GM23338 (cell line): Measurements from ENCODE around the gene ARID3A.

Source experiments
- EZH2 ChIP-seq: fragments of 200-600 bp; sonication (generic); IDR thresholded peaks from one replicate; pipeline ENCODE4 v1.8.0; 2017; ENCODE audit warnings: antibody characterized with exemption, mild to moderate bottlenecking, low read depth; ENCODE audit not compliant: unreplicated experiment
- EZH2phosphoT487 ChIP-seq: fragments of 200-600 bp; sonication (generic); IDR thresholded peaks from one replicate; pipeline ENCODE4 v1.8.1; 2018; ENCODE audit warnings: antibody characterized with exemption; ENCODE audit not compliant: unreplicated experiment
- JUNB ChIP-seq: IDR thresholded peaks from one replicate; pipeline ENCODE4 v1.6.1; 2016; ENCODE audit warnings: antibody characterized with exemption; ENCODE audit not compliant: unreplicated experiment
- POLR2AphosphoS5 ChIP-seq: IDR thresholded peaks from 2 replicates; pipeline ENCODE4 v1.6.1; 2016; ENCODE audit warnings: antibody characterized with exemption, low read depth
- ZNF114 ChIP-seq: fragments of 250-450 bp; sonication (Bioruptor Pico); IDR thresholded peaks from 2 replicates; pipeline ENCODE4 v1.5.0; 2020; ENCODE audit warnings: mild to moderate bottlenecking, moderate library complexity
- ZNF331 ChIP-seq: fragments of 250-450 bp; sonication (Bioruptor Pico); IDR thresholded peaks from 2 replicates; pipeline ENCODE4 v1.5.0; 2020; ENCODE audit warnings: low read depth, mild to moderate bottlenecking, moderate library complexity
- TF ChIP-seq, protein P1 (sequence below), 2 experiments: fragments of 200-600 bp in 1 of 2; sonication (generic) in 1 of 2; conservative IDR thresholded peaks; 2 replicates each; pipeline versions ENCODE4 v1.5.1 to v1.6.1; 2016 to 2017; ENCODE audit warnings: antibody characterized with exemption in 2 of 2, low read depth in 2 of 2, mild to moderate bottlenecking in 2 of 2, moderate library complexity in 1 of 2
- TF ChIP-seq, protein P2 (sequence below): IDR thresholded peaks from one replicate; pipeline ENCODE4 v1.6.1; 2018; ENCODE audit warnings: antibody characterized with exemption; ENCODE audit not compliant: unreplicated experiment
- TF ChIP-seq, protein P3 (sequence below): fragments of 250-450 bp; sonication (Bioruptor Pico); IDR thresholded peaks from 2 replicates; pipeline ENCODE4 v1.5.0; 2020; ENCODE audit warnings: mild to moderate bottlenecking, moderate library complexity

DNA sequence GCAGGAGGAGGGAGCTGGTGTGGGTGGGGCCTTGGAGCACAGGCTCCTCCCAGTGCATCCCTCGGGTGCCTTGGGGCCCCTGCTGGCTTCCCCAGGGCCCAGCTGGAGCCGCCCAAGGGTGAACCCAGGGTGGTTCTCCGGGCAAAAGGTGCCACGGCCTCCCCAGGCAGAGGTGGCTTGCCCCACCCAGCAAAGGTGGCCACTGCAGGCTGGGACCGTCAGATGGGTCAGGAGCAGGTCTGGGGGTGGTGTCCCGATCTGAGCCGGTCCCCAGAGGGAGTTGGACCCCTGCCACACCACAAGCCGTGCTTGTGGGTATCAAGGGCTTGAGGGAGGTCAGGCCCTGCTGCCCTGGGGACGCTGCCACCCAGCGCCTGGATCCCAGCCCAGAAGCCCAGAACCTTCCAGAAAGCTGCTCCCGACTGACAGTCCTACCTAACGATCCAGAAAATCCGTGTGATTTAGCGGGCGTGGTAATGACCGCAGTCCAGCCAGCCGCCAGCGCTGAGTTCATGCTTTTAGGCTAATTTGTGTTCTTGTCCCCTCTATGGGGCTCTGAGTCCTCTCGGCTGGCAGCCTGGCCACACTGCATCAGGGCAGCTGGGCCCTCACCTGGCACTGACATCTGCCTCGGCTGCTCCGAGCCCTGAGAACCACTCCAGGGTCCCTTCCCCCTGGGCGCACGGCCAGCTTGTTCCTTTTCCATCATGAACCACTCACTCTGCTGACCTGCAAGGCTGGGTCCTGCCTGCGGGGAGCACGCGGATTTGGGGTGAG is 69.4 kb downstream of the ARID3A start:
- TF ChIP-seq EZH2 (no peak), EZH2phosphoT487 (no peak), POLR2AphosphoS5 (no peak), ZNF114 (CRISPR knock-in tag) (no peak), JUNB (no peak), ZNF331 (no peak)
- TF ChIP-seq, protein P1, sequence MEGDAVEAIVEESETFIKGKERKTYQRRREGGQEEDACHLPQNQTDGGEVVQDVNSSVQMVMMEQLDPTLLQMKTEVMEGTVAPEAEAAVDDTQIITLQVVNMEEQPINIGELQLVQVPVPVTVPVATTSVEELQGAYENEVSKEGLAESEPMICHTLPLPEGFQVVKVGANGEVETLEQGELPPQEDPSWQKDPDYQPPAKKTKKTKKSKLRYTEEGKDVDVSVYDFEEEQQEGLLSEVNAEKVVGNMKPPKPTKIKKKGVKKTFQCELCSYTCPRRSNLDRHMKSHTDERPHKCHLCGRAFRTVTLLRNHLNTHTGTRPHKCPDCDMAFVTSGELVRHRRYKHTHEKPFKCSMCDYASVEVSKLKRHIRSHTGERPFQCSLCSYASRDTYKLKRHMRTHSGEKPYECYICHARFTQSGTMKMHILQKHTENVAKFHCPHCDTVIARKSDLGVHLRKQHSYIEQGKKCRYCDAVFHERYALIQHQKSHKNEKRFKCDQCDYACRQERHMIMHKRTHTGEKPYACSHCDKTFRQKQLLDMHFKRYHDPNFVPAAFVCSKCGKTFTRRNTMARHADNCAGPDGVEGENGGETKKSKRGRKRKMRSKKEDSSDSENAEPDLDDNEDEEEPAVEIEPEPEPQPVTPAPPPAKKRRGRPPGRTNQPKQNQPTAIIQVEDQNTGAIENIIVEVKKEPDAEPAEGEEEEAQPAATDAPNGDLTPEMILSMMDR (conservative IDR thresholded peaks at IDR 0.05; ENCODE audit: low read depth in 2 of 2), result no peak
- TF ChIP-seq, protein P2, sequence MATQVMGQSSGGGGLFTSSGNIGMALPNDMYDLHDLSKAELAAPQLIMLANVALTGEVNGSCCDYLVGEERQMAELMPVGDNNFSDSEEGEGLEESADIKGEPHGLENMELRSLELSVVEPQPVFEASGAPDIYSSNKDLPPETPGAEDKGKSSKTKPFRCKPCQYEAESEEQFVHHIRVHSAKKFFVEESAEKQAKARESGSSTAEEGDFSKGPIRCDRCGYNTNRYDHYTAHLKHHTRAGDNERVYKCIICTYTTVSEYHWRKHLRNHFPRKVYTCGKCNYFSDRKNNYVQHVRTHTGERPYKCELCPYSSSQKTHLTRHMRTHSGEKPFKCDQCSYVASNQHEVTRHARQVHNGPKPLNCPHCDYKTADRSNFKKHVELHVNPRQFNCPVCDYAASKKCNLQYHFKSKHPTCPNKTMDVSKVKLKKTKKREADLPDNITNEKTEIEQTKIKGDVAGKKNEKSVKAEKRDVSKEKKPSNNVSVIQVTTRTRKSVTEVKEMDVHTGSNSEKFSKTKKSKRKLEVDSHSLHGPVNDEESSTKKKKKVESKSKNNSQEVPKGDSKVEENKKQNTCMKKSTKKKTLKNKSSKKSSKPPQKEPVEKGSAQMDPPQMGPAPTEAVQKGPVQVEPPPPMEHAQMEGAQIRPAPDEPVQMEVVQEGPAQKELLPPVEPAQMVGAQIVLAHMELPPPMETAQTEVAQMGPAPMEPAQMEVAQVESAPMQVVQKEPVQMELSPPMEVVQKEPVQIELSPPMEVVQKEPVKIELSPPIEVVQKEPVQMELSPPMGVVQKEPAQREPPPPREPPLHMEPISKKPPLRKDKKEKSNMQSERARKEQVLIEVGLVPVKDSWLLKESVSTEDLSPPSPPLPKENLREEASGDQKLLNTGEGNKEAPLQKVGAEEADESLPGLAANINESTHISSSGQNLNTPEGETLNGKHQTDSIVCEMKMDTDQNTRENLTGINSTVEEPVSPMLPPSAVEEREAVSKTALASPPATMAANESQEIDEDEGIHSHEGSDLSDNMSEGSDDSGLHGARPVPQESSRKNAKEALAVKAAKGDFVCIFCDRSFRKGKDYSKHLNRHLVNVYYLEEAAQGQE, result no peak
- TF ChIP-seq, protein P3, sequence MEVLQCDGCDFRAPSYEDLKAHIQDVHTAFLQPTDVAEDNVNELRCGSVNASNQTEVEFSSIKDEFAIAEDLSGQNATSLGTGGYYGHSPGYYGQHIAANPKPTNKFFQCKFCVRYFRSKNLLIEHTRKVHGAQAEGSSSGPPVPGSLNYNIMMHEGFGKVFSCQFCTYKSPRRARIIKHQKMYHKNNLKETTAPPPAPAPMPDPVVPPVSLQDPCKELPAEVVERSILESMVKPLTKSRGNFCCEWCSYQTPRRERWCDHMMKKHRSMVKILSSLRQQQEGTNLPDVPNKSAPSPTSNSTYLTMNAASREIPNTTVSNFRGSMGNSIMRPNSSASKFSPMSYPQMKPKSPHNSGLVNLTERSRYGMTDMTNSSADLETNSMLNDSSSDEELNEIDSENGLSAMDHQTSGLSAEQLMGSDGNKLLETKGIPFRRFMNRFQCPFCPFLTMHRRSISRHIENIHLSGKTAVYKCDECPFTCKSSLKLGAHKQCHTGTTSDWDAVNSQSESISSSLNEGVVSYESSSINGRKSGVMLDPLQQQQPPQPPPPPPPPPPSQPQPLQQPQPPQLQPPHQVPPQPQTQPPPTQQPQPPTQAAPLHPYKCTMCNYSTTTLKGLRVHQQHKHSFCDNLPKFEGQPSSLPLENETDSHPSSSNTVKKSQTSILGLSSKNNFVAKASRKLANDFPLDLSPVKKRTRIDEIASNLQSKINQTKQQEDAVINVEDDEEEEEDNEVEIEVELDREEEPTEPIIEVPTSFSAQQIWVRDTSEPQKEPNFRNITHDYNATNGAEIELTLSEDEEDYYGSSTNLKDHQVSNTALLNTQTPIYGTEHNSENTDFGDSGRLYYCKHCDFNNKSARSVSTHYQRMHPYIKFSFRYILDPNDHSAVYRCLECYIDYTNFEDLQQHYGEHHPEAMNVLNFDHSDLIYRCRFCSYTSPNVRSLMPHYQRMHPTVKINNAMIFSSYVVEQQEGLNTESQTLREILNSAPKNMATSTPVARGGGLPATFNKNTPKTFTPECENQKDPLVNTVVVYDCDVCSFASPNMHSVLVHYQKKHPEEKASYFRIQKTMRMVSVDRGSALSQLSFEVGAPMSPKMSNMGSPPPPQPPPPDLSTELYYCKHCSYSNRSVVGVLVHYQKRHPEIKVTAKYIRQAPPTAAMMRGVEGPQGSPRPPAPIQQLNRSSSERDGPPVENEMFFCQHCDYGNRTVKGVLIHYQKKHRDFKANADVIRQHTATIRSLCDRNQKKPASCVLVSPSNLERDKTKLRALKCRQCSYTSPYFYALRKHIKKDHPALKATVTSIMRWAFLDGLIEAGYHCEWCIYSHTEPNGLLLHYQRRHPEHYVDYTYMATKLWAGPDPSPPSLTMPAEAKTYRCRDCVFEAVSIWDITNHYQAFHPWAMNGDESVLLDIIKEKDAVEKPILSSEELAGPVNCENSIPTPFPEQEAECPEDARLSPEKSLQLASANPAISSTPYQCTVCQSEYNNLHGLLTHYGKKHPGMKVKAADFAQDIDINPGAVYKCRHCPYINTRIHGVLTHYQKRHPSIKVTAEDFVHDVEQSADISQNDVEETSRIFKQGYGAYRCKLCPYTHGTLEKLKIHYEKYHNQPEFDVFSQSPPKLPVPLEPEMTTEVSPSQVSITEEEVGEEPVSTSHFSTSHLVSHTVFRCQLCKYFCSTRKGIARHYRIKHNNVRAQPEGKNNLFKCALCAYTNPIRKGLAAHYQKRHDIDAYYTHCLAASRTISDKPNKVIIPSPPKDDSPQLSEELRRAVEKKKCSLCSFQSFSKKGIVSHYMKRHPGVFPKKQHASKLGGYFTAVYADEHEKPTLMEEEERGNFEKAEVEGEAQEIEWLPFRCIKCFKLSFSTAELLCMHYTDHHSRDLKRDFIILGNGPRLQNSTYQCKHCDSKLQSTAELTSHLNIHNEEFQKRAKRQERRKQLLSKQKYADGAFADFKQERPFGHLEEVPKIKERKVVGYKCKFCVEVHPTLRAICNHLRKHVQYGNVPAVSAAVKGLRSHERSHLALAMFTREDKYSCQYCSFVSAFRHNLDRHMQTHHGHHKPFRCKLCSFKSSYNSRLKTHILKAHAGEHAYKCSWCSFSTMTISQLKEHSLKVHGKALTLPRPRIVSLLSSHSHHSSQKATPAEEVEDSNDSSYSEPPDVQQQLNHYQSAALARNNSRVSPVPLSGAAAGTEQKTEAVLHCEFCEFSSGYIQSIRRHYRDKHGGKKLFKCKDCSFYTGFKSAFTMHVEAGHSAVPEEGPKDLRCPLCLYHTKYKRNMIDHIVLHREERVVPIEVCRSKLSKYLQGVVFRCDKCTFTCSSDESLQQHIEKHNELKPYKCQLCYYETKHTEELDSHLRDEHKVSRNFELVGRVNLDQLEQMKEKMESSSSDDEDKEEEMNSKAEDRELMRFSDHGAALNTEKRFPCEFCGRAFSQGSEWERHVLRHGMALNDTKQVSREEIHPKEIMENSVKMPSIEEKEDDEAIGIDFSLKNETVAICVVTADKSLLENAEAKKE, result no peak
